ENCODE results near the gene B3GNT3.

- TF ChIP-seq KDM5A (IDR thresholded peaks at IDR 0.05; ENCODE audit: low read length) (no peak), ASH2L (IDR thresholded peaks at IDR 0.05; ENCODE audit: low read length) (no peak), USF2 (IDR thresholded peaks at IDR 0.05; ENCODE audit: low read length) (no peak), CTCF (IDR thresholded peaks at IDR 0.05; ENCODE audit: control extremely low read depth in 1 of 3, insufficient read depth in 1 of 3, low read depth in 1 of 3, low read length in 3 of 3) (no peak), RFX5 (IDR thresholded peaks at IDR 0.05; ENCODE audit: borderline replicate concordance, low read depth, low read length) (no peak)
Measured at GRCh38 chr19:17751912-17752273, 43.0 kb upstream of the B3GNT3 start.
